CD4-positive, CD25-positive, alpha-beta regulatory T cell (primary cell): ENCODE measurements around the gene FCHSD2. TPM values are rescaled to one million over a fixed set of nuclear protein-coding genes. Genes with fewer than 3 reads are reported as not detected.

Experiments
- ATAC-seq, 2 donors: fragments of 150-1000 bp; cut with Tn5 transposase; one replicate each; pipeline ENCODE4 v1.10.0; 2021; ENCODE audit warnings: low read depth in 2 of 2, moderate number of reproducible peaks in 2 of 2, moderate library complexity in 1 of 2
- DNase-seq, 3 donors: peaks; one replicate each; pipeline versions ENCODE4 v3.0.0 to v3.0.0-alpha.2; 2012 to 2022; ENCODE audit warnings: mixed read lengths in 1 of 3
- H3K27ac ChIP-seq: one replicate; pipeline ENCODE4 v1.7.0; 2013; ENCODE audit warnings: mild to moderate bottlenecking, low read length; ENCODE audit not compliant: insufficient read depth, poor library complexity, severe bottlenecking
- H3K27me3 ChIP-seq: one replicate; pipeline ENCODE4 v1.7.0; 2013; ENCODE audit warnings: low read length; ENCODE audit not compliant: control insufficient read depth, insufficient read depth
- H3K36me3 ChIP-seq: one replicate; pipeline ENCODE4 v1.7.0; 2013; ENCODE audit warnings: mild to moderate bottlenecking, low read length, moderate library complexity; ENCODE audit not compliant: control insufficient read depth, insufficient read depth
- H3K4me1 ChIP-seq: 2 replicates; pipeline ENCODE4 v1.7.0; 2013; ENCODE audit warnings: mild to moderate bottlenecking, low read length; ENCODE audit not compliant: insufficient read depth, control insufficient read depth, poor library complexity, severe bottlenecking
- H3K4me3 ChIP-seq: one replicate; pipeline ENCODE4 v1.7.0; 2013; ENCODE audit warnings: low read depth, mild to moderate bottlenecking, low read length, moderate library complexity
- H3K9me3 ChIP-seq, 2 experiments: 1 replicate in 1 of 2; 2 replicates in 1 of 2; pipeline ENCODE4 v1.7.0; 2013; ENCODE audit warnings: low read length in 2 of 2, mild to moderate bottlenecking in 1 of 2, moderate library complexity in 1 of 2; ENCODE audit not compliant: control insufficient read depth in 2 of 2
- H3K27ac Mint-ChIP-seq, 3 donors: one replicate each; pipeline ENCODE4 v1.8.0; 2020 to 2022; ENCODE audit warnings: mild to moderate bottlenecking in 3 of 3, mixed read lengths in 3 of 3, moderate library complexity in 2 of 3
- H3K27me3 Mint-ChIP-seq: one replicate; pipeline ENCODE4 v1.8.0; 2022; ENCODE audit warnings: mild to moderate bottlenecking, mixed read lengths
- H3K36me3 Mint-ChIP-seq: one replicate; pipeline ENCODE4 v1.8.0; 2020; ENCODE audit warnings: mixed read lengths
- H3K4me1 Mint-ChIP-seq, 4 donors: one replicate each; pipeline ENCODE4 v1.8.0; 2020 to 2022; ENCODE audit warnings: mixed read lengths in 4 of 4, mild to moderate bottlenecking in 1 of 4
- H3K4me3 Mint-ChIP-seq, 4 donors: one replicate each; pipeline ENCODE4 v1.8.0; 2020 to 2022; ENCODE audit warnings: mild to moderate bottlenecking in 4 of 4, mixed read lengths in 4 of 4, moderate library complexity in 3 of 4
- H3K9me3 Mint-ChIP-seq, 7 donors: one replicate each; pipeline ENCODE4 v1.8.0; 2020 to 2022; ENCODE audit warnings: mixed read lengths in 7 of 7, mild to moderate bottlenecking in 3 of 7, moderate library complexity in 2 of 7
- polyA plus RNA-seq, 4 donors: library from polyadenylated mRNA; unstranded; fragments of 300-500 nt; fragmentation: Illumina TruSeq; gene quantifications; one replicate each; pipeline ENCODE4 v1.2.3, GENCODE V29; 2021
- total RNA-seq: library from RNA; stranded (reverse); gene quantifications from one replicate; pipeline ENCODE4 v1.2.3, GENCODE V29; 2022

The FCHSD2 gene
- total and polyA plus RNA-seq, 5 donors from 2014 or later = 13.5 to 56.6 (median 19.6) TPM

DNA sequence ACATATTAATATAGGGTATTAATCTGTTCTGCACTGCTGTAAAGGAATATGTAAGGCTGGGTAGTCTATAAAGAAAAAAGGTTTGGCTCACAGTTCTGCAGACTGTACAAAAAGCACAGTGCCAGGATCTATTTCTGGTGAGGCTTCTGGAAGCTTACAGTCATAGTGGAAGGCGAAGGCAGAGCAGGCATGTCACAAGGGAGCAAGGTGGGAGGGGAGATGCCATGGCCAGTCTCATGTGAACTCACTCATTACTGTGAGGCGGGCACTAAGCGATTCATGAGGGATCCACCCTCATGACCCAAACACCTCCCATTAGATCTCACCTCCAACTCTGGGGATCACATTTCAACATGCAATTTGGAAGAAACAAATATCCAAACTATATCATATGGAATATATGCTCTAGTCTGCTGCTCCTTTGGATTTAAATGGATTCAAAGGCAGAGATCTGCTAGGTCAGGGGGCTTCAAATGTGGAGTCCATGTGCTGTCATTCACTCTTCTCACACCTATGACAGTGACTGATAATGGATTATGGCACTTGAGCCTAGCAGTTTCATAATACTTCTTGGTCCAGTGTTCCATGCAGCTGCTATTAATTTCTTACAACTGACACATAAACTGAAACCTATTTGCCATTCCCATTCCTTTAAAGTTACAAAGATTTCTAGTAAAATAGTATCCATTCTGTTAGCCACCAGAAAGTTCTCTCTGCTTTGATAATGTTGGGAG, 182.0 kb downstream of the FCHSD2 start:
- H3K9me3 Mint-ChIP-seq = peaks cover 0 to 5% (median 0%) of the 10 kb centered on the region in 7 donors
- H3K36me3 Mint-ChIP-seq = peaks cover 25% of the 10 kb centered on the region
- peak overlapping the region in 1 of 3 donors; percentile 11 for H3K27ac Mint-ChIP-seq
- no peak overlapping the region for H3K4me3 Mint-ChIP-seq
- no peak overlapping the region for H3K27ac ChIP-seq
- no peaks in the 10 kb centered on the region for H3K27me3 ChIP-seq
- DNase-seq (no peak), ATAC-seq (no peak)
- peaks cover 2 to 11% (median 4%) of the 10 kb centered on the region in 4 donors for H3K4me1 Mint-ChIP-seq
- H3K4me1 ChIP-seq = no peaks in the 10 kb centered on the region
- no peaks in the 10 kb centered on the region for H3K27me3 Mint-ChIP-seq
- H3K9me3 ChIP-seq = no peaks in the 10 kb centered on the region
- no peaks in the 10 kb centered on the region for H3K36me3 ChIP-seq
- no peak overlapping the region for H3K4me3 ChIP-seq

DNA sequence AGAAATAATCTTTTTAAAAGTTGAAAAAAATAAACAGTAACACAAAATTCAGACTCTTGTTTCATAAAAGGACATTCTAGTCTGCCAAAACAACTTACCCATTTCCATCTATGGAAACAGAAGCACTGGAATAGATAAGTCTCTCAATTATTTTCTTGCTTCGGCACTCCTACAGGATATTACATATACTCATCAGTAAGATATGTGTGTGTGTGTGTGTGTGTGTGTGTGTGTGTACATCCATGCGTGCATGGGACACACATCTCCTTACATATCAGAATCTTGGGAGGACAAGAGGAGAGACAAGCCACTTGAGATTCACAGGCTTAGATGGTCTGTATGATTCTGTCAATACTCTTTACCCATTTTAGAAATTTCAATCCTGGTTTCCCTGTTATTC, 183.3 kb downstream of the FCHSD2 start:
- no peak for DNase-seq
- Histone ChIP-seq H3K9me3 (no peaks in the 10 kb centered on the region), H3K36me3 (no peaks in the 10 kb centered on the region), H3K4me1 (no peaks in the 10 kb centered on the region), H3K27ac (no peak overlapping the region), H3K4me3 (no peak overlapping the region), H3K27me3 (no peaks in the 10 kb centered on the region)
- Mint-ChIP-seq H3K4me1 (peaks cover 0 to 12% (median 2%) of the 10 kb centered on the region in 4 donors), H3K4me3 (no peak overlapping the region), H3K36me3 (peaks cover 19% of the 10 kb centered on the region), H3K9me3 (peaks cover 0 to 5% (median 0%) of the 10 kb centered on the region in 7 donors), H3K27ac (peak overlapping the region in 1 of 3 donors; percentile 60), H3K27me3 (no peaks in the 10 kb centered on the region)
- ATAC-seq = no peak

DNA sequence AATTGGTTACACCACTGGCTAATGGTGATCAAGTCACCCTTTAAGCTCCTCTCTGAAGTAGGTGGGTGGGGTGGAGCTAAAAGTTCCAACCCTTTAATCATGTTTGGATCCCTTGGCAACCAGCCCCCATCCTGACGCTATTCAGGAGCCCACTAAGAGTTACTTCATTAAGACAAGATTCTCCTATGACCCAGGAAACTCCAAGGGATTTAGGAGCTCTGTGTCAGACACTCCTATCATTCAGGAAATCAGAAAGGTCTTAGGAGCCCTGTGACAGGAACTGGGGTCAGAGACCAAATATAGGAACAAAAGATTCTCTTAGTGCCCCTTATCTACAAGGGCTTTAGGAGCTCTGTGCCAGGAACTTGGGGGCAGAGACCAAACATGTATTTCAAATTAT, 186.7 kb downstream of the FCHSD2 start:
- ATAC-seq = no peak
- H3K4me3 ChIP-seq = no peak overlapping the region
- Mint-ChIP-seq H3K27me3 (no peaks in the 10 kb centered on the region), H3K9me3 (peaks cover 0 to 5% (median 0%) of the 10 kb centered on the region in 7 donors), H3K4me1 (peaks cover 0 to 15% (median 5%) of the 10 kb centered on the region in 4 donors), H3K4me3 (no peak overlapping the region), H3K27ac (peak overlapping the region in 1 of 3 donors; percentile 20), H3K36me3 (peaks cover 16% of the 10 kb centered on the region)
- no peaks in the 10 kb centered on the region for H3K36me3 ChIP-seq
- no peaks in the 10 kb centered on the region for H3K4me1 ChIP-seq
- no peaks in the 10 kb centered on the region for H3K9me3 ChIP-seq
- H3K27me3 ChIP-seq = no peaks in the 10 kb centered on the region
- no peak for DNase-seq
- no peak overlapping the region for H3K27ac ChIP-seq

DNA sequence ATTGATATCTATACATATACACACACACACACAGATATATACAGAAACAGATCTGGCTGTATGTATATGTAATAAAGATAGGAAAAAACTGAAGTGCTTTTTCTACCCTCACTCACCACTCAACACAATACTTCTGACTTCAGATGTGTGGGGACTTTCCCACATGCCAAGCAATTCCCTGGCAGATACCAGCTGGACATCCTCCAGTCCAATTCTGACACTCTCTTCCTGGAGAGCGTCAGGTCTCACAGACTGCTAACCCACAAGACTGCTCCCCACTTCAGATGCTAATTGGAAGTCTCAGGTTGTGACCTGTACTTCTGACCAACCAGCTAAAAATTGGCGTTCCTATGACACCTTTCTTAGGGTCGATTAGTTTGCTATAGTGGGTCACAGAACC, 187.3 kb downstream of the FCHSD2 start:
- no peaks in the 10 kb centered on the region for H3K27me3 ChIP-seq
- H3K4me3 ChIP-seq = no peak overlapping the region
- H3K27ac Mint-ChIP-seq = peak overlapping the region in 1 of 3 donors; percentile 57
- DNase-seq (no peak), ATAC-seq (no peak)
- peaks cover 0 to 5% (median 0%) of the 10 kb centered on the region in 7 donors for H3K9me3 Mint-ChIP-seq
- no peaks in the 10 kb centered on the region for H3K27me3 Mint-ChIP-seq
- H3K36me3 ChIP-seq = no peaks in the 10 kb centered on the region
- peaks cover 17% of the 10 kb centered on the region for H3K36me3 Mint-ChIP-seq
- H3K4me3 Mint-ChIP-seq = no peak overlapping the region
- H3K4me1 Mint-ChIP-seq = peaks cover 1 to 13% (median 5%) of the 10 kb centered on the region in 4 donors
- H3K4me1 ChIP-seq = no peaks in the 10 kb centered on the region
- no peak overlapping the region for H3K27ac ChIP-seq
- no peaks in the 10 kb centered on the region for H3K9me3 ChIP-seq

DNA sequence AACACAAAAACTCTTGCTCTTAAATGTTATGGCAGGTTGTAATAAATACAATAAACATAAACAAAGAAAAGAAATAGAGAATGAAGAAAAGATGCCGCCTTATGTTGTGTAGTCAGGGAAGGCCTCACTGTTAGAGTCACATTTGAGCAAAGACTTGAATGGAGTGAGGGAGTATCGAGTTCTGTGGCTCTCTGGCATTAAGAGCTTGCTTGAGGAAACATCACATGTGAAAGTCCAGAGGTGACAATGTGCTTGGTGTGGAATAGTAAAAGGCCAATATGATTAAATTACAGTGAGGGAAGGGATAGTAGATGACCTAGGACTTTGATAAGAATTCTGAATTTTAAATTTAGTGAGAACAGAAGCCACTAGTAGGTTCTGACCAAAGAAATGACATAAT, 188.5 kb downstream of the FCHSD2 start:
- Histone ChIP-seq H3K9me3 (no peaks in the 10 kb centered on the region), H3K4me1 (no peaks in the 10 kb centered on the region), H3K27ac (no peak overlapping the region), H3K27me3 (no peaks in the 10 kb centered on the region), H3K36me3 (no peaks in the 10 kb centered on the region), H3K4me3 (no peak overlapping the region)
- peaks cover 13% of the 10 kb centered on the region for H3K36me3 Mint-ChIP-seq
- H3K4me3 Mint-ChIP-seq = no peak overlapping the region
- peaks cover 0 to 5% (median 0%) of the 10 kb centered on the region in 7 donors for H3K9me3 Mint-ChIP-seq
- DNase-seq = no peak
- H3K27ac Mint-ChIP-seq = no peak overlapping the region
- no peak for ATAC-seq
- peaks cover 5 to 15% (median 8%) of the 10 kb centered on the region in 4 donors for H3K4me1 Mint-ChIP-seq
- H3K27me3 Mint-ChIP-seq = no peaks in the 10 kb centered on the region

DNA sequence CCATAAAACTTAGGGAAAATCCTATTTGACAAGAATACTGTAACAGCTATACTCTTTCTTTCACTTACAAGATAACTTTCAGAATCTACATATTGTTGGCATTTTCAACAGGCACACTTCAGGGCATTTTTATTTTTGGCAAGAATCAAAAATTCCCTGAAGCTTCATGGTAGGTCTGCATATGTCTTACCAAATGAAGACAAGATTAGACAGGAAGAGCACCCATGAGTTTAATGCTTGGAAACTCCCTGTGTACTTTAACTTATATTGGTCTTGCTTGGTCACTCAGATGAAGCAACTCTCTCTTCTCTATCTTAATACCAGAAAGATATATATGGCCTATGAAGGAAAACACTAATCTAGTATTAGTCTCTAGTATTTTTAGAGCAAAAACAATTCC, 190.2 kb downstream of the FCHSD2 start:
- no peaks in the 10 kb centered on the region for H3K4me1 ChIP-seq
- H3K27me3 Mint-ChIP-seq = no peaks in the 10 kb centered on the region
- ATAC-seq (no peak), DNase-seq (no peak)
- H3K4me3 ChIP-seq = no peak overlapping the region
- peaks cover 5 to 15% (median 8%) of the 10 kb centered on the region in 4 donors for H3K4me1 Mint-ChIP-seq
- no peaks in the 10 kb centered on the region for H3K36me3 ChIP-seq
- peaks cover 11% of the 10 kb centered on the region for H3K36me3 Mint-ChIP-seq
- H3K4me3 Mint-ChIP-seq = no peak overlapping the region
- no peak overlapping the region for H3K27ac Mint-ChIP-seq
- H3K27ac ChIP-seq = no peak overlapping the region
- H3K9me3 Mint-ChIP-seq = peaks cover 0 to 1% (median 0%) of the 10 kb centered on the region in 7 donors
- no peaks in the 10 kb centered on the region for H3K27me3 ChIP-seq
- H3K9me3 ChIP-seq = no peaks in the 10 kb centered on the region

DNA sequence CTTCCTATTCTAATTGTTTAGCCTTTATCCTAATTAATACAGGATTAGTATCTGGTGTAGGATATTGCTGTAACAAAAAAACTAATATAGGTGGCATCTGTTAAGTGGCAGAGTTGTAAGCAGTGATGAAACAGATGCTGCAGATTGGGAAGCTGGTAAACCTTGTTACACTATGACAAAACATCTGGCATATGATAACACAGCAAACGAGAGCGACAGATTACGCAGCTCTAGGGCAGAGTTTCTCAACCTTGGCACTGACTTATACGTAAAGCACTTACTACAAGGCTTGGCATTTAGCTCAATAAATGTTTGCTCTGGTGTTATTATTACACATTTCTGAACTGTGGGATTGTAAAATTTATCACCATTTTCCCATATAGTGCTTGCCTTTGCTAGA, 190.9 kb downstream of the FCHSD2 start:
- Mint-ChIP-seq H3K9me3 (peaks cover 0 to 1% (median 0%) of the 10 kb centered on the region in 7 donors), H3K27me3 (no peaks in the 10 kb centered on the region), H3K4me3 (no peak overlapping the region), H3K4me1 (peaks cover 5 to 15% (median 8%) of the 10 kb centered on the region in 4 donors), H3K27ac (no peak overlapping the region), H3K36me3 (peaks cover 12% of the 10 kb centered on the region)
- H3K4me1 ChIP-seq = no peaks in the 10 kb centered on the region
- no peaks in the 10 kb centered on the region for H3K27me3 ChIP-seq
- DNase-seq = no peak
- ATAC-seq = no peak
- H3K9me3 ChIP-seq = no peaks in the 10 kb centered on the region
- no peak overlapping the region for H3K27ac ChIP-seq
- no peak overlapping the region for H3K4me3 ChIP-seq
- H3K36me3 ChIP-seq = no peaks in the 10 kb centered on the region

DNA sequence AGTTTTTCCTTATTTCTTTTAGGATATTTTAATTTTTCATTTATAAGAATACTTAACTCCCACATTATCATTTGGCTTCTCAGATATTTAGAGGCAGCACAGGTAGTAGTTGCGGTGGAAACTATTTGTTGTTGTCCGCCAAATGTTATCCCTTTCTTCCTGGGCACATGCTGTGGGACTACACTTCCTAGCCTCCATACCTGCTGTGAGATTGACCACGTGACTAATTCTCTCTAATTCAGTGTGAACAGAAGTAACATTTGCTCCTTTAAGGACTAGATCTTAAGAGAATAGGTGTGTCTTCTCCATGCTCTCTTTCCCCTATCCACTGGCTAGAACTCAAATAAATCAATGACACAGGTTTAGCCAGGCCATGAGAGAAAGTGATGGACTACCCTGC, 191.4 kb downstream of the FCHSD2 start:
- Histone ChIP-seq H3K27me3 (no peaks in the 10 kb centered on the region), H3K36me3 (no peaks in the 10 kb centered on the region), H3K4me3 (no peak overlapping the region), H3K9me3 (no peaks in the 10 kb centered on the region), H3K27ac (no peak overlapping the region), H3K4me1 (no peaks in the 10 kb centered on the region)
- DNase-seq = no peak
- no peak overlapping the region for H3K27ac Mint-ChIP-seq
- peaks cover 0 to 1% (median 0%) of the 10 kb centered on the region in 7 donors for H3K9me3 Mint-ChIP-seq
- peaks cover 5 to 15% (median 8%) of the 10 kb centered on the region in 4 donors for H3K4me1 Mint-ChIP-seq
- no peak overlapping the region for H3K4me3 Mint-ChIP-seq
- peaks cover 12% of the 10 kb centered on the region for H3K36me3 Mint-ChIP-seq
- H3K27me3 Mint-ChIP-seq = no peaks in the 10 kb centered on the region
- ATAC-seq = no peak
